RWPE2 (cell line): ENCODE measurements around the gene CHMP1A.
"Not testable (repeated sequence)": the region's sequence is repeated elsewhere in the genome, so short reads cannot be mapped to it uniquely, and the experiment has no call there.

Experiments used
- ATAC-seq: fragments of 200-7000 bp; cut with Tn5 transposase; 3 replicates; pipeline ENCODE4 v1.9.1; 2021; ENCODE audit warnings: low read depth
- DNase-seq: peaks from one replicate; pipeline ENCODE4 v3.0.0-alpha.2; 2020; ENCODE audit warnings: low spot score
- H3K27ac ChIP-seq: fragments of 450-650 bp; 2 replicates; pipeline ENCODE4 v1.5.1; 2017; ENCODE audit warnings: mild to moderate bottlenecking; ENCODE audit not compliant: poor library complexity, severe bottlenecking
- H3K27me3 ChIP-seq: fragments of 250-450 bp; sonication (Bioruptor Pico); 2 replicates; pipeline ENCODE4 v1.5.1; 2021; ENCODE audit warnings: mild to moderate bottlenecking, moderate library complexity; ENCODE audit not compliant: insufficient read depth, poor library complexity, severe bottlenecking
- H3K36me3 ChIP-seq: fragments of 250-450 bp; sonication (Bioruptor Pico); 2 replicates; pipeline ENCODE4 v1.5.1; 2020; ENCODE audit warnings: low read depth, mild to moderate bottlenecking, moderate library complexity
- H3K4me1 ChIP-seq: fragments of 250-450 bp; sonication (Bioruptor Pico); 2 replicates; pipeline ENCODE4 v1.5.1; 2021; ENCODE audit warnings: mild to moderate bottlenecking, moderate library complexity; ENCODE audit not compliant: insufficient read depth, poor library complexity, severe bottlenecking
- H3K4me3 ChIP-seq: fragments of 250-450 bp; sonication (Bioruptor Pico); 2 replicates; pipeline ENCODE4 v1.5.1; 2021; ENCODE audit warnings: mild to moderate bottlenecking, moderate library complexity; ENCODE audit not compliant: severe bottlenecking
- H3K9me3 ChIP-seq: fragments of 250-450 bp; sonication (Bioruptor Pico); 2 replicates; pipeline ENCODE4 v1.5.1; 2021; ENCODE audit warnings: mild to moderate bottlenecking, moderate library complexity; ENCODE audit not compliant: severe bottlenecking
- CTCF ChIP-seq: fragments of 450-650 bp; IDR thresholded peaks from one replicate; pipeline ENCODE4 v1.5.1; 2017; ENCODE audit warnings: mild to moderate bottlenecking, moderate library complexity; ENCODE audit not compliant: poor library complexity, severe bottlenecking

CHMP1A gene

GRCh38 chr16:89636663-89637062, 20.8 kb downstream of the CHMP1A start:
- H3K27ac ChIP-seq = no peak overlapping the region
- no peak for TF ChIP-seq CTCF
- H3K27me3 ChIP-seq = no peaks in the 10 kb centered on the region
- H3K4me3 ChIP-seq = no peak overlapping the region
- ATAC-seq (no peak), DNase-seq (no peak)
- H3K9me3 ChIP-seq = no peaks in the 10 kb centered on the region
- peaks cover 23% of the 10 kb centered on the region for H3K4me1 ChIP-seq
- H3K36me3 ChIP-seq = no peaks in the 10 kb centered on the region

GRCh38 chr16:89634463-89635385, 22.8 kb downstream of the CHMP1A start:
- H3K27me3 ChIP-seq, H3K27ac ChIP-seq, ATAC-seq, DNase-seq, H3K9me3 ChIP-seq, H3K36me3 ChIP-seq, H3K4me3 ChIP-seq: not testable (repeated sequence)
- peaks cover 20% of the 10 kb centered on the region for H3K4me1 ChIP-seq

- Histone ChIP-seq H3K27me3 (no peaks in the 10 kb centered on the region), H3K36me3 (no peaks in the 10 kb centered on the region), H3K27ac (peak overlapping the region; percentile 67), H3K4me3 (no peak overlapping the region), H3K4me1 (peaks cover 20% of the 10 kb centered on the region), H3K9me3 (no peaks in the 10 kb centered on the region)
- DNase-seq (peak; percentile 88), ATAC-seq (peak; percentile 87)
- TF ChIP-seq CTCF = no peak
Observed at GRCh38 chr16:89633064-89633631, 24.4 kb downstream of the CHMP1A start.

- DNase-seq (no peak), ATAC-seq (no peak)
- no peaks in the 10 kb centered on the region for H3K36me3 ChIP-seq
- no peak overlapping the region for H3K27ac ChIP-seq
- H3K9me3 ChIP-seq = no peaks in the 10 kb centered on the region
- no peak for TF ChIP-seq CTCF
- H3K27me3 ChIP-seq = no peaks in the 10 kb centered on the region
- peaks cover 20% of the 10 kb centered on the region for H3K4me1 ChIP-seq
- H3K4me3 ChIP-seq = no peak overlapping the region
Observed at GRCh38 chr16:89629827-89630610, 27.5 kb downstream of the CHMP1A start.
